Measurements from ENCODE around the gene BANP.

GRCh38 chr16:87953308-87954215 lies 2.3 kb downstream of the BANP start:
- no peak for TF ChIP-seq EZH2phosphoT487 (IDR thresholded peaks at IDR 0.05; ENCODE audit: insufficient read depth, low read depth)
- TF ChIP-seq EZH2 (IDR thresholded peaks at IDR 0.05; ENCODE audit: insufficient read depth, poor library complexity, severe bottlenecking) = no peak

All from GM23248 (cell line).